GM15510 (cell line): ENCODE measurements around the gene KATNBL1.

Experiments
- POLR2A ChIP-seq: IDR thresholded peaks from 3 replicates; pipeline ENCODE4 v1.6.1; 2011; ENCODE audit warnings: borderline replicate concordance; ENCODE audit not compliant: insufficient read length; ENCODE audit errors: extremely low read depth

KATNBL1 gene

GRCh38 chr15:34209421-34210282 is at the start of gene KATNBL1:
TSS of gene KATNBL1 (minus strand) at chr15:34210096. CDS start at chr15:34163676, 46,420 bp downstream.
- peak; percentile 88 for TF ChIP-seq POLR2A

- TF ChIP-seq POLR2A = no peak
Measured at GRCh38 chr15:34259566-34259965, 49.7 kb upstream of the KATNBL1 start.

DNA sequence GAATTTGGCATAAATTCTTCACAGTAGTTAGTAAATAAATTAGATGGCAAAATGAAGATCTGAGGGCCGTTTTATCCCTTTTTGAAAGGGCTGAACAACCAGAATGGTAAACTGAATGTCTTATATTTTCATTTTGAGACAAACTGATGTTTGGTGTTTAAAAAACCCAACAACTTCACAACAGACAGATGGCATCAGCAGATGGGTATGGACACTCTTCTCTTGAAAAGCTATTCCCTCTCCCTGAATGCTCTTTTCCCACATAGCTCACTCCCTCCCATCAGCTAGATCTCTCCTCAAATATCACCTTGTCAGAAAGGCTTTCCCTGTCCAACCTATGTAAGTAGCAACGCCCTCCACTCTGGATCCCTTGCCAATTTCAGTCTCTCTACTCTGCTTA is 48.3 kb upstream of the KATNBL1 start:
- no peak for TF ChIP-seq POLR2A

- no peak for TF ChIP-seq POLR2A
Measured at GRCh38 chr15:34252545-34252944, 42.6 kb upstream of the KATNBL1 start.

DNA sequence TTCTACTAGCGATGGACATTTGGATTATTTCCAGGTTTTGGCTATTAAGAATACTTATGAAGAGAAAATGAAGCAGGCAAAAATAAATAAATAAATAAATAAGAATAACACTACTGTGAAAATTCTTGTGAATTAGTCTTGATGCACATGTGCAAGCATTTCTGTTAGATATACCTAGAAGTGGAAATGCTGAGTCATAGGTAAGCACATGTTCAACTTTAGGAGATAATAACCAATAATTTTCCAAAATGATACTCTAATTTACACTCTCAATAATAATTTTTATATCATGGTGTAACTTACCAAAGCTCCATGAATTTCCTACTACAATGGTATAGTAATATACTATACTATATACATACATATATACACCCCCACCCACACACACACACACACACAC is 38.3 kb upstream of the KATNBL1 start:
- no peak for TF ChIP-seq POLR2A

DNA sequence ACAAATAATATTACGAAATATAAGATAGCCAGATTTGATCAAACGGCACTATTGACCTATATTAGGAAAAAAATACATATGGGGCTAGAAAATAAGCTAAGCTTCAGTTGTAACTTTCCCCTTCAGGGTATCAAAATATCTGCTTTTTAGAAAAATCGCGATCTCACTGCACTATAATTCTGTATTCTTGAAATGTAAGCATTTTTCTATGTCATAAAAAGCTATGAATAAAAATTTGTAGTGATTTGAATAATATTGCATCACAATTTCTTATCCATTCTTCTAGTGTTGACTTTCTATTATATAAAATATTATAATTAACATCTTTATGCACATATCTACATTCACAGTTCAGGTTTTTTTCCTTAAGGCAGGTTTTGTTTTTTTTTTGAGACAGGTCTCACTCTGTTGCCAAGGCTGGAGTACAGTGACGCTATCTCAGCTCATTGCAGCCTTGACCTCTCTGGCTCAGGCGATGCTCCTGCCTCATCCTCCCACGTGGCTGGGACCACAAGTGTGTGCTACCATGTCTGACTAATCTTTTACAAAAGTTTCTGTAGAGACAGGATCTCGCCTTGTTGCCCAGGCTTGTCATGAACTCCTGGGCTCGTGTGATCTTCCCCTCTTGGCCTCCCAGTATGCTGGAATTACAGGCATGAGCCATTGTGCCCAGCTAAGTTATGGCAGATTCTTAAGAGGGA is 36.5 kb upstream of the KATNBL1 start:
- TF ChIP-seq POLR2A = no peak

GRCh38 chr15:34243226-34243625 is 33.3 kb upstream of the KATNBL1 start:
- no peak for TF ChIP-seq POLR2A

- no peak for TF ChIP-seq POLR2A
Measured at GRCh38 chr15:34242331-34242710, 32.4 kb upstream of the KATNBL1 start.

- TF ChIP-seq POLR2A = no peak
Measured at GRCh38 chr15:34241376-34242330, 31.8 kb upstream of the KATNBL1 start.

- no peak for TF ChIP-seq POLR2A
Measured at GRCh38 chr15:34240537-34240936, 30.6 kb upstream of the KATNBL1 start.

GRCh38 chr15:34239151-34239808 is 29.4 kb upstream of the KATNBL1 start:
- TF ChIP-seq POLR2A = no peak

DNA sequence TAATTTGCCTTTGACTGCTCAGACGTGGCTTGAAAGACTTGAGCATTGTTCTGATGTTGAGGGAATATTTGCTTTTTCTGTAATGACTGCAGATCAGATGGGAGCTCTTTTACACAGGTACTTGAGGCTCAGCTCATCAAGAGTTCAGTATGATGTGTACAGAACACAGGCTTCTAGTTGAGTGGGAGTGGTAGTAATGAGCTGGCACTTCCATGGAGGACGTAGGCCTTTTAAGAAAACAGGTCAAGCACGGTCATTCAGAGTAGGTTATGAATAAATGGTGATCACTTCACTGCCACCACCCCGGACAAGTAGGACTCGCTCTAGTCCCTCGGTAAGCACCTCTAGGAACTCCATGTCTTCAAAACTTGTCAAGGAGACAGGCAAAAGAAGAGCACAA is 23.7 kb upstream of the KATNBL1 start:
- TF ChIP-seq POLR2A = no peak

DNA sequence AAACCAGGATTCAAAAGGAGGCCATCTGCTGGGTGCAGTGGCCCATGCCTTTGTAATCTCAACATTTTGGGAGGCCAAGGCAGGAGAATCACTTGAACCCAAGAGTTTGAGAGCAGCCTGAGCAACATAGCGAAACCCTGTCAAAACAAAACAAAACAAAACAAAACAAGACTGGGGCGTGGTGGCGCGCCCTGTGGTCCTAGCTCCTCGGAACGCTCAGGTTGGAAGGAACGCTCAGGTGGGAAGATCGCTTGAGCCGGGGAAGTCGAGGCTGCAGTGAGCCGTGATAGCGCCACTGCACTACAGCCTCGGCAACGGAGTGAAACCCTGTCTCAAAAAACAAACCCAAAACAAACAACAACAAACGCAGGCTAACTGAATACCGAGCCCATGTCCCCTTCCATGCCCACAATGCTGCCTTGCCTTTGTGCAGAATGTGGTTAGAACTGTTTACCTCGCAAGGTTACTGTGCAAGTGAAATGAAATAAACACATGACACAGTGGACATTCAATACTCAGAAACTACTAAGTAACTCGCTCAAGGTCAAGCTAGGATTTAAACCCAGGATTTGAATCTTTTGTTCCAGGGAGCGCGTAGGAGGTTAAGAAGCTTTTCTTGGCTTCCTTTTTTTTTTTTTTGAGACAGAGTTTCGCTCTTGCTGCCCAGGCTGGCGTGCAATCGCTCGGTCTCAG is 14.2 kb upstream of the KATNBL1 start:
- TF ChIP-seq POLR2A = no peak
